Prostate gland (tissue), 2 donors: ENCODE results near the gene WWOX.

ENCODE experiments used
- POLR2AphosphoS5 ChIP-seq: sonication (generic); formaldehyde crosslinking; IDR thresholded peaks from one replicate; pipeline ENCODE4 v1.6.1; 2017; ENCODE audit warnings: antibody characterized with exemption
- TF ChIP-seq, protein P1 (sequence below), 4 experiments: fragments of 200-600 bp in 2 of 4; fragments of 450-650 bp in 2 of 4; sonication (generic) in 2 of 4; IDR thresholded peaks; 1 replicate in 3 of 4; 2 replicates in 1 of 4; pipeline ENCODE4 v1.5.1; 2016 to 2019; ENCODE audit warnings: antibody characterized with exemption in 4 of 4, mild to moderate bottlenecking in 2 of 4, moderate library complexity in 2 of 4

GRCh38 chr16:78192734-78193488 lies 93.5 kb downstream of the WWOX start:
- TF ChIP-seq, protein P1, sequence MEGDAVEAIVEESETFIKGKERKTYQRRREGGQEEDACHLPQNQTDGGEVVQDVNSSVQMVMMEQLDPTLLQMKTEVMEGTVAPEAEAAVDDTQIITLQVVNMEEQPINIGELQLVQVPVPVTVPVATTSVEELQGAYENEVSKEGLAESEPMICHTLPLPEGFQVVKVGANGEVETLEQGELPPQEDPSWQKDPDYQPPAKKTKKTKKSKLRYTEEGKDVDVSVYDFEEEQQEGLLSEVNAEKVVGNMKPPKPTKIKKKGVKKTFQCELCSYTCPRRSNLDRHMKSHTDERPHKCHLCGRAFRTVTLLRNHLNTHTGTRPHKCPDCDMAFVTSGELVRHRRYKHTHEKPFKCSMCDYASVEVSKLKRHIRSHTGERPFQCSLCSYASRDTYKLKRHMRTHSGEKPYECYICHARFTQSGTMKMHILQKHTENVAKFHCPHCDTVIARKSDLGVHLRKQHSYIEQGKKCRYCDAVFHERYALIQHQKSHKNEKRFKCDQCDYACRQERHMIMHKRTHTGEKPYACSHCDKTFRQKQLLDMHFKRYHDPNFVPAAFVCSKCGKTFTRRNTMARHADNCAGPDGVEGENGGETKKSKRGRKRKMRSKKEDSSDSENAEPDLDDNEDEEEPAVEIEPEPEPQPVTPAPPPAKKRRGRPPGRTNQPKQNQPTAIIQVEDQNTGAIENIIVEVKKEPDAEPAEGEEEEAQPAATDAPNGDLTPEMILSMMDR (IDR thresholded peaks at IDR 0.05) = no peak
- TF ChIP-seq POLR2AphosphoS5 = no peak
